Kidney capillary endothelial cell (primary cell): ENCODE results near the gene SUB1.

Source experiments
- DNase-seq: peaks from one replicate; pipeline ENCODE4 v3.0.0-alpha.2; 2018; ENCODE audit warnings: low spot score

SUB1 gene

DNA sequence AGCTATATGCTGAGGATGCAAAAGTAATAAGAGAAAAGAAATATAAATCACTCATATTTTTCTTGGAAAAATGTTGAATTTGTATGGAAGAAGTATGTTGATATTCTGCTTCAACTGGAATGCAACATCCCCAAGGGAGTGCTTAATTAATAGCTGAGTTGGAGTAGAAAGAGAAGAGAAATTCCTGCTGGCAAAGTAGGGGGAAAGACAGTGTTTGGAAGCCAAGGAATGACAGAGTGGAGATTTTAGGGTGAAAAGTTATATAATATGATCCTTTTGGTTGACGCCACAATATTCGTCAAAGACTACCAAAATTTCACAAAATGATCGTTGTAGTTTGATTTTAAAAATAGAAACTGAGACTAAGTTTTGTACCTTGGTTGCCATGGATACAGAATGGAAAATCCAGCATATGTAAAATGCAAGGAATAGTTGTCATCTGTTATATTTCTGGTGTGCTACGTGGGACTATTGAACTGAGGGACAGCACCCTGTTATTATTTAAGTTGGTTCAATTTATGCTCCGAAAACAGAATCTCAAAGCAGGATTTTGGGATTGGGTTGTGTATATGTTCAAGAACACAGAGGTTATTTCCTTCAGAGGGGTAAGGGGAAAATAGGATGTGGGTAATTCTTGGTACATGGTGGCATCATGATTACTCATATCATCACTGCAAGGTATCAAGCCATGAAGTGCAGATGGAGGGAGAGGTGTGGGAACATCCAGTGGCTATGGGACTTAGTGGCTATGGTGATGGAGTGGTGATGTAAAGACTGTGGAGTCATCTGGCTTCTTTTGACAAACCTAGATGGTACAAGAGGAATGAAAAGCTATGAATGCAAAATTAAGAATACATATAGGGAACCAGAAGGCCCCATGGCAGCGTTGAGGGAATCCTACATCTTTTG lies 61.0 kb downstream of the SUB1 start:
- no peak for DNase-seq

DNA sequence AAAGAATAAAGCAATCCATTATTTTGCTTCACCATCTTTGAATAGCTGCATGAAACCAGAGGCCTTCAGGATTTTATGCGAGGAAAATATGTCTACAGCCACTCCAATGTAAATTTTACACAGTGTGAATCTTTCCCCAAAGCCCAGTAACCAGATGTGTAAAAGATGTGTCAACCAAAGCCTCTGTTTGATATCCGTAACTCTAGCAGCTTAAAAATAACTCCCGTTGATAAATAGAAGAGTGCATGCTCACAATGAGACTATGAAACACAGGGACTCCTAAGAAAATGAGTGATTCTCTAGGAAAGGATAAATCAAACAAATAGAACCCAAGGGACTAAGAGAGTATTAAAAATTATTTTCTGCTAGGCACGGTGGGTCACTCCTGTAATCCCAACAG lies 65.7 kb downstream of the SUB1 start:
- DNase-seq = no peak

DNA sequence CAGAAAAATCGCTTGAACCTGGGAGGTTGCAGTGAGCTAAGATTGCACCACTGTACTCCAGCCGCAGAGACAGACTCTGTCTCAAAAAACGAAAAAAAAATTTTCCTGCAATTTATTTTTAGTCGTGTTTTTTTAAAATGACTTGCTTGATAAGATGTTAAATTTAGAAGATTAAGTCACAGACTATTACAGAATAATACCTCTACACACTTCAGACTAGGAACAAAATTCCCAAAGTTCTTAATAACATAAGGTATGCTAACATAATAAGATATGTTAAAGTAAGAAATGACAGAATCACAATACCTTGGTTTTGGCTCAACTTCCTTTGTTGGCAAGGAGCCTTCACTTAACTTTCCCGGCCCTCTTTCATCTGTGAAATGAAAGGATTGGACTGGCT lies 66.3 kb downstream of the SUB1 start:
- DNase-seq = no peak
